Daoy (cell line): ENCODE data around the gene PRR33. TPM values are rescaled to one million over a fixed set of nuclear protein-coding genes. Genes with fewer than 3 reads are reported as not detected.

Experiments used
- DNase-seq: peaks from one replicate; pipeline ENCODE4 v3.0.0-alpha.2; 2015; ENCODE audit warnings: low read depth
- total RNA-seq: library from RNA; depleted of rRNA; stranded (reverse); fragments of >200 nt; shearing (Covaris generic); gene quantifications from 2 replicates; pipeline ENCODE4 v1.2.3, GENCODE V29; 2014

The PRR33 gene
- total RNA-seq, 1 experiment from 2014 or later = not detected

GRCh38 chr11:1848640-1849430, 42.9 kb downstream of the PRR33 start:
- no peak for DNase-seq

- DNase-seq = no peak
Measured at GRCh38 chr11:1847926-1848639, 43.6 kb downstream of the PRR33 start.

GRCh38 chr11:1847006-1847735, 44.5 kb downstream of the PRR33 start:
- no peak for DNase-seq

GRCh38 chr11:1846453-1846932, 45.2 kb downstream of the PRR33 start:
- no peak for DNase-seq

GRCh38 chr11:1845561-1846452, 45.9 kb downstream of the PRR33 start:
- DNase-seq = no peak

- no peak for DNase-seq
Measured at GRCh38 chr11:1845095-1845429, 46.6 kb downstream of the PRR33 start.

- DNase-seq = peak; percentile 29
Measured at GRCh38 chr11:1844221-1845094, 47.2 kb downstream of the PRR33 start.

GRCh38 chr11:1843796-1844195, 47.9 kb downstream of the PRR33 start:
- no peak for DNase-seq

- no peak for DNase-seq
Measured at GRCh38 chr11:1843098-1843473, 48.6 kb downstream of the PRR33 start.

- no peak for DNase-seq
Measured at GRCh38 chr11:1842149-1843097, 49.3 kb downstream of the PRR33 start.

GRCh38 chr11:1841511-1842148, 50.1 kb downstream of the PRR33 start:
- DNase-seq = no peak

- no peak for DNase-seq
Measured at GRCh38 chr11:1840780-1841480, 50.8 kb downstream of the PRR33 start.

GRCh38 chr11:1839924-1840779, 51.5 kb downstream of the PRR33 start:
- no peak for DNase-seq

- DNase-seq = no peak
Measured at GRCh38 chr11:1839204-1839923, 52.3 kb downstream of the PRR33 start.

- no peak for DNase-seq
Measured at GRCh38 chr11:1838426-1839144, 53.1 kb downstream of the PRR33 start, which contains the start of gene TNNI2. Gene TNNI2 (plus strand): TSS chr11:1838981. CDS start chr11:1839697, 716 bp downstream.
